HCEC 1CT (cell line): ENCODE data around the gene POP7.
"Not testable (repeated sequence)": the region's sequence is repeated elsewhere in the genome, so short reads cannot be mapped to it uniquely, and the experiment has no call there.

ENCODE experiments used
- DNase-seq: peaks from one replicate; pipeline ENCODE4 v3.0.0-alpha.2; 2017

POP7 gene

GRCh38 chr7:100705753-100706671 is at the start of gene POP7:
TSS of gene POP7 (plus strand) at chr7:100706121. CDS start at chr7:100706831, 710 bp downstream.
- peak; percentile 97 for DNase-seq

GRCh38 chr7:100662194-100662776 is 43.6 kb upstream of the POP7 start:
- DNase-seq, result not testable (repeated sequence)

DNA sequence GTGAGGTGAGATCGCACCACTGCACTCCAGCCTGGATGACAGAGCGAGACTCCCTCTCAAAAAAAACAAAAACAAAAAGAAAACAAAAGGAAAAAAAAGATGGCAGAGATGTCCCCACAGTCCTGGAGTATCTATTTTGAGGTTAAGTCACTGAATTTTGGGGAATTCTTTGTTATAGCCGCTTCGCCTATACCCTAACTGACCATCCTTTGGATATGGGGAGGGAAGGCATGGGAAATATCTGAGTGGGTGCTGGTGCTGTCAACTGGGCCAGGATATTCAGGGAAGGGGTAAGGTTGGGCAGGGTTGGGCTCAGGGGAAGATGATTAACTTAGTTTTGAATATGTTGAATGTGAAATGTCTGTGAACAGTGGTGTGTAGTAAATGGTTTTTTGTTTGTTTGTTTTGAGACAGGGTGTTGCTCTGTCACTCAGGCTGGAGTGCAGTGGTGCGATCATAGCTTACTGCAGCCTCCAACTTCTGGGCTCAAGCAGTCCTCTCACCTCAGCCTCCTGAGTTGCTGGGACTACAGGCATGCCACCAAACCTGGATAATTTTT is 40.7 kb upstream of the POP7 start:
- DNase-seq, result no peak

DNA sequence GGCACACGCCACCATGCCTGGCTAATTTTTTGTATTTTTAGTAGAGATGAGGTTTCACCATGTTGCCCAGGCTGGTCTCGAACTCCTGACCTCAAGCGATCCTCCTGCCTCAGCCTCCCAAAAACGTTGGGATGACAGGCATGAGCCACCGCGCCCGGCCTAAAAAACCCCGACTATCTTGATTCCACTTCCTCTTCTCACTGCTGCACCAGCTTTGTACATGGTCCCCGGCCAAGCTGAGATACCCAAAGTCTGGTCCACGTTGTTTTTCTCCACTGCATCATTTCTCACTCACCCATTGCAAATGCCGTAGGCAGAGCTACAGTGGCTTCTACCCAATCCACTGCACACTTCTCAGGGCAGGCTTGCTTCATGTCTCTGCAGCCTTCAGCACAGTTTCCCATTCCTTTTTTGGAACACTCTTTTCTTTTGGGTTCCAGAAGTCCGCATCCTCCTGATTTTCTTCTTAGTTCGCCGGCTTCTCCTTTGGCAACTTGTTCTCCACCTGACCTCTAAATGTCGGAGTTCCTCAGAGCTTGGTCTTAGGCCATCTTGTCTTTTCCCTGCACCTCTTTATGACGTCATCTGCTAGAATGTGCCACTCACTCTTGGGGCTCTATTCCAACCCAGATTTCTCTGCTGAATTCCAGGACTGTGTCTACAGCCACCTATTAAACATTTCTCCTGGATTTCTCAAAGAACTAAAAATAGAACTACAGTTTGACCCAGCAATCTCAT is 38.4 kb upstream of the POP7 start:
- DNase-seq, result no peak

DNA sequence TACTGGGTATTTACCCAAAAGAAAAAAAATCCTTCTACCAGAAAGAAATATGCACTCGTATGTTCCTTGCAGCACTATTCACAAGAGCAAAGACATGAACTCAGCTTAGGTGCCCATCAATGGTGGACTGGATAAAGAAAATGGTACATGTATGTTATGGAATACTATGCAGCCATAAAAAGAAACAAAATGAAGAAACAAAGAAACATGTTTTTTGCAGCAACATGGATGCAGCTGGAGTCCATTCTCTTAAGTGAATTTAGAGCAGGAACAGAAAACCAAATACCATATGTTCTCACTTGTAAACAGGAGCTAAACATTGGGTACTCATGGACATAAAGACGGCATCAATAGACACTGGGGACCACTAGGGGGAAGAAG is 37.9 kb upstream of the POP7 start:
- no peak for DNase-seq

DNA sequence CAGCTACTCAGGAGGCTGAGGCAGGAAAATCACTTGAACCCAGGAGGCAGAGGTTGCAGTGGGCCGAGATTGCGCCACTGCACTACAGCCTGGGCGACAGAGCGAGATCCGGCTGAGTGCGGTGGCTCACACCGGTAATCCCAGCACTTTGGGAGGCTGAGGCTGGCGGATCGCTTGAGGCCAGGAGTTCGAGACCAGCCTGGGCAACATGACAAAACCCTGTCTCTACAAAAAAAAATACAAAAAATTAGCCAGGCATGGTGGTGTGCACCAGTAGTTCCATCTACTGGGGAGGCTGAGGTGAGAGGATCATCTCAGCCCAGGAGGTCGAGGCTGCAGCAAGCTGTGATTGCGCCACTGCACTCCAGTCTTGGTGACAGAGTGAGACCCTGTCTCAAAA is 36.8 kb upstream of the POP7 start:
- DNase-seq, result not testable (repeated sequence)

DNA sequence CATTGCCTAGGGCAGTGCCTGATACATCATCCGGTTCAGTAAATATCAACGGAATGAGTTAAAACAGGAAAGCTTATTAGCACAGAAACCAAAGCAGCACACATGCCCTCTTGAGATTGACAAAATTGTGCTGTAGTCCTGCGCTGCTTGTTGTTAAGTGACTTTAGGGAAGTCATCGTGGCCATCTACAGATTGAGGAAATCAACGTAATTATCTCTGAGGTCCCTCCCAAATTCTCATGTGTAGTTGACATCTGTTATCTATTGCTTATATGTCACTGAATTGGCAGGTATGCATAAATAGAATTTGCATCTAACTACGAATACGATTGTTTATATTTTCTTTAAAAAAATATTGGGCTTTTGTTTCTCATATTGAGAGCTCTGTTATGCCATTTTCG is 35.8 kb upstream of the POP7 start:
- no peak for DNase-seq

DNA sequence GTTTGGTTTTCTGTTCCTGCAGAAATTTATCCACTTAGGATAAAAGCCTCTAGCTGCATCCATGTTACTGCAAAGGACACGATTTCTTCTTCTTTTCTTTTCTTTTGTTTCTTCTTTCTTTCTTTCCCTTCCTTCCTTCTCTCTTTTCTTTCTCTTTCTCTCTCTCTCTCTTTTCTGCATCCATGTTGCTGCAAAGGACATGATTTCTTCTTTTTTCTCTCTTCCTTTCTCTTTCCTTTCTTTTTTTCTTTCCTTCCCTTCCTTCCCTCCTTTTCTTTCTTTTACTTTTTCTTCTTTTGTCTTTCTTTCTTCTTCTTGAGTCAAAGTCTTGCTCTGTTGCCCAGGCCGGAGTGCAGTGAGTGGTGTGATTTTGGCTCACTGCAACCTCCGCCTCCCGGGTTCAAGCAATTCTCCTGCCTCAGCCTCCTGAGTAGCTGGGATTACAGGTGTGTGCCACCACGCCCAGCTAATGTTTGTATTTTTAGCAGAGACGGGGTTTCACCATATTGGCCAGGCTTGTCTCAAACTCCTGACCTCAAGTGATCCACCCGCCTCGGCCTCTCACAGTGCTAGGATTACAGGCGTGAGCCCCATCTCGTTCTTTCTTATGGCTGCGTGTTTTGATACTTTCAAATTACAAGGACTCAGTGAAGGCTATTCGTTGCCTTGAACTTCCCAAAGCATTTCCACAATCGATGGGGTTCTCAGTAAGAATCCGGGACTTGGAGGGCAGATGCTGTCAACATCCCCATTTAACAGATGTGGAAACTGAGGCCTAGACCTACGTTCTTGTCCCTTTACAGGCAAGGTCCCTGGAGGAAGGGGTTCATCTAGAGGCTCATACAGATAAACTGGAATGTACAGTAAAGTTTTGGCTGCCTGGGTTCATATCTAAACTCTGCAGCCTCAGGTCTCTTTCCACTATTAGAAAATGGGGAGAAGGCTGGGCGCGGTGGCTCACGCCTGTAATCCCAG is 34.3 kb upstream of the POP7 start:
- no peak for DNase-seq

GRCh38 chr7:100673302-100673941 is 32.5 kb upstream of the POP7 start, which contains the start of gene GNB2:
TSS of gene GNB2 (plus strand) at chr7:100673740. CDS start at chr7:100676266, 2,526 bp downstream.
- DNase-seq, result peak; percentile 97

DNA sequence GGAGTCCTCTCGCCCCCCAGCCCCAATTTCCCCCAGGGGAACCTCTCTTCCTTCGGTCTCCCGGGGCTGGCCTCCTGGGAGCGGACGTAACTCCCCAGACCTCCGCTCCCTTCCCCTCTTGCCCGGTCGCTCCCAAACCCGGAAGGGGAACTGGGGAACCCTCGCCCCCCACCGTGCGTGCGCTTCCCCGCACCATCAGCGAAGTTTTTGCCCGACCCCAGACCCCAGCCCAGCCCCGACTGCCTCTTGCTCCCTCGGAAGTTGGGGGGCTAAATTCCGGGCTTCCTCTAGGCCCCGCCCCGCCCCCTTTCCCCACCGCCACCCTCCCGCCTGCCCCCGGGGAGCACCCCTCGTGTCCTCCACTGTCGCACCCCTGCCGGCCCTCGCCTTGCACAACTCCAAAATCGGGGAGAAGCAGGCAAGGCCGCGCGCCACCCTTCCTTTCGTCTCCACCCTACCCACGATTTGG is 31.9 kb upstream of the POP7 start:
- peak; percentile 47 for DNase-seq

DNA sequence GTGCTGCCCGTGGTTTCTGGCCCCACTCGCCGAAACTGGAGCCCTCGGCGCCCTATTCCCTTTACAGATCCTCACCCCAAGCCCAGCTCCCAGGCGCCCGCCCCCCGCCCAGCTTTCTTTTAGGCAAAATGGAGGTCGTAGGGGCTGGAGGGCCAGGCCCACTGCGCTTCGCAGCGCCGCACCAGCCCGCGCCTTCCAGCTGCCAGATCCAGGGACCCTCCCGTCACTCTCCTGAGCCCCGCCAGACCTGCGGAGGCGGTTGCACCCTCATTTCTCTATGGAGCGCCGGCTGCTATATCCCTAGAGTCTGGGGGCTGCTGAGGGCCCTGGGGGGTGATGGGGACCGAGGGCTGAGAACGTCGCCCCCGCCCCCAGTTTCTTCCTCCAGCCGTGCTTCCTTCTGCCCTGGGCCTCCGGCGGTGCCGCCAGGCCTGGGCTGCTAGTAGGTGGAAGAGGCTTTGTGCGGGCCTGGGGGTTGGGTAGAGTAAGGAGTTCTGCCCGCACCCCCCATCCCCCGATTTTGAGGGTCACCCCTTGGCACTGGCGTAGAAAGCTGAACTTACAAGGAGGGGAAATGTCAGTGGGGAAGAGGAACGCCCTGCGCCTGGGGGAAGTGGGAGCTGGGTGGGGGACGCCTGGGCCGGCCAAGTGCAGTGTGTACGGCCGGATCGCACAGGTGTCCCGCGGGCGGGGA is 31.4 kb upstream of the POP7 start:
- no peak for DNase-seq

- peak; percentile 12 for DNase-seq
These were observed 30.8 kb upstream of the POP7 start for GRCh38 chr7:100675105-100675451.

GRCh38 chr7:100675581-100676350 is 30.2 kb upstream of the POP7 start:
- peak; percentile 50 for DNase-seq

GRCh38 chr7:100676501-100677306 is 29.2 kb upstream of the POP7 start:
- no peak for DNase-seq

DNA sequence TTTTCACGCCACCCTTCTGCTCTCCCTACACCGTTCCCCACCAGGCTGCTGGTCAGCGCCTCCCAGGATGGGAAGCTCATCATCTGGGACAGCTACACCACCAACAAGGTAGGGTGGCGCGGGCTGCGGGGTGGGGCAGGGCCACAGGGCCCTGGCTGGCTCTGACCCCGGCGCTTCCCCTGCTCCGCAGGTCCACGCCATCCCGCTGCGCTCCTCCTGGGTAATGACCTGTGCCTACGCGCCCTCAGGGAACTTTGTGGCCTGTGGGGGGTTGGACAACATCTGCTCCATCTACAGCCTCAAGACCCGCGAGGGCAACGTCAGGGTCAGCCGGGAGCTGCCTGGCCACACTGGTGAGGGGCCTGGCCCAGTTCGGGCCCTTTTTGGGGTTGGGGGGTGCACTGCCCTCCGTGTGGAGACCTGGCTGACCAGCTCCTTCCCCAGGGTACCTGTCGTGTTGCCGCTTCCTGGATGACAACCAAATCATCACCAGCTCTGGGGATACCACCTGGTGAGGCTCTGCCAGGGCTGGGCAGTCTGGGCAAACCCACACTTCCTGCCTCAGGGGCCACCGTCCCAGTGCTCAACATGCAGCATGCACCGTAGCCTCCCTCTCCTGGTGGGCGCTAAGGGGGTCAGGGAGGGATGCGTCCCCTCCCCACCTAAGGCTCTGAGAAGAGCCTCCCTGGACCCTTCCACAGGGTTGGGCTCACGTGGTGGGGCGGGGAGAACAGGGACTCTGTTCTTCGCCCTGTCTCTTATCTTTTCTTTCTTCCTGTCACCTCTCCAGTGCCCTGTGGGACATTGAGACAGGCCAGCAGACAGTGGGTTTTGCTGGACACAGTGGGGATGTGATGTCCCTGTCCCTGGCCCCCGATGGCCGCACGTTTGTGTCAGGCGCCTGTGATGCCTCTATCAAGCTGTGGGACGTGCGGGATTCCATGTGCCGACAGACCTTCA is 28.3 kb upstream of the POP7 start:
- no peak for DNase-seq

- no peak for DNase-seq
These were observed 27.5 kb upstream of the POP7 start for GRCh38 chr7:100678291-100678984.
